Panc1 (cell line): ENCODE results near the gene EEA1. TPM values are rescaled to one million over a fixed set of nuclear protein-coding genes. Genes with fewer than 3 reads are reported as not detected.

Experiments used
- ATAC-seq: fragments of 200-7000 bp; cut with Tn5 transposase; 2 replicates; pipeline ENCODE4 v1.9.1; 2020; ENCODE audit warnings: mild to moderate bottlenecking, moderate library complexity
- BruUV-seq: library from RNA; stranded (reverse); fragments of 400-500 nt; replicated peaks from 2 replicates; lab custom pipeline; 2021; lab: Mats Ljungman, UMichigan
- CTCF ChIA-PET: fragments of 300-600 bp; sonication (Branson Sonifier 250); formaldehyde crosslinking; loops from one replicate; lab custom pipeline; 2022; ENCODE audit warnings: antibody characterized with exemption; lab: Charles Lee
- POLR2A ChIA-PET: fragments of 300-600 bp; sonication (Branson Sonifier 250); formaldehyde crosslinking; loops from one replicate; lab custom pipeline; 2022; ENCODE audit warnings: antibody characterized with exemption; lab: Charles Lee
- DNase-seq: peaks from one replicate; pipeline ENCODE4 v3.0.0-alpha.2; 2010; ENCODE audit warnings: low read depth, low spot score
- H3K27ac ChIP-seq: 2 replicates; pipeline ENCODE4 v1.5.1; 2011; ENCODE audit warnings: mild to moderate bottlenecking, low read length, inconsistent platforms
- H3K27me3 ChIP-seq: fragments of 200-500 bp; sonication (Bioruptor generic); 2 replicates; pipeline ENCODE4 v1.6.0; 2014; ENCODE audit warnings: low read length, inconsistent platforms; ENCODE audit not compliant: control insufficient read depth, insufficient read depth
- H3K36me3 ChIP-seq: fragments of 200-500 bp; sonication (Bioruptor generic); 2 replicates; pipeline ENCODE4 v1.5.1; 2014; ENCODE audit warnings: inconsistent platforms, mild to moderate bottlenecking, low read length, moderate library complexity; ENCODE audit not compliant: control insufficient read depth, insufficient read depth
- H3K4me1 ChIP-seq: 2 replicates; pipeline ENCODE4 v1.5.1; 2011; ENCODE audit warnings: inconsistent platforms, mild to moderate bottlenecking, low read length, moderate library complexity; ENCODE audit not compliant: control insufficient read depth, insufficient read depth
- H3K4me3 ChIP-seq, 2 experiments: 2 replicates each; pipeline ENCODE4 v1.5.1; 2011 to 2012; ENCODE audit warnings: low read depth in 2 of 2, low read length in 2 of 2, mild to moderate bottlenecking in 2 of 2, inconsistent platforms in 1 of 2, moderate library complexity in 1 of 2
- H3K9me3 ChIP-seq: fragments of 200-500 bp; sonication (Bioruptor generic); 2 replicates; pipeline ENCODE4 v1.5.1; 2014; ENCODE audit warnings: low read depth, mild to moderate bottlenecking, inconsistent platforms, low read length, moderate library complexity; ENCODE audit not compliant: control insufficient read depth, insufficient read depth
- POLR2AphosphoS5 ChIP-seq: IDR thresholded peaks from 2 replicates; pipeline ENCODE4 v1.6.1; 2012; ENCODE audit warnings: mild to moderate bottlenecking, low read depth, low read length, moderate library complexity
- SIN3A ChIP-seq: IDR thresholded peaks from 2 replicates; pipeline ENCODE4 v1.6.1; 2012; ENCODE audit warnings: low read depth, mild to moderate bottlenecking, low read length, moderate library complexity, borderline replicate concordance; ENCODE audit not compliant: insufficient read depth
- TCF7L2 ChIP-seq: IDR thresholded peaks from 2 replicates; pipeline ENCODE4 v1.6.1; 2011; ENCODE audit warnings: mild to moderate bottlenecking, low read depth, low read length, inconsistent platforms
- in situ Hi-C: cut with HindIII; loops from 2 replicates; pipeline ENCODE4 v1.10.0; 2016; ENCODE audit warnings: low sequenced_read_pairs, low pct_unique_long_range_greater_than_20kb
- intact Hi-C: fragments of 100-400 bp; cut with micrococcal nuclease; formaldehyde crosslinking; loops from one replicate; pipeline ENCODE4 v1.10.0; 2022; ENCODE audit not compliant: unreplicated experiment
- total RNA-seq: library from RNA; stranded (reverse); gene quantifications from one replicate; pipeline ENCODE4 v1.2.1, GENCODE V29; 2021; ENCODE audit not compliant: unreplicated experiment
- TF ChIP-seq, protein P1 (sequence below): fragments of 450-650 bp; IDR thresholded peaks from 2 replicates; pipeline ENCODE4 v1.5.1; 2017; ENCODE audit warnings: mild to moderate bottlenecking
- TF ChIP-seq, protein P2 (sequence below), 2 experiments: IDR thresholded peaks; 2 replicates each; pipeline ENCODE4 v1.6.1; 2011 to 2012; ENCODE audit warnings: low read depth in 2 of 2, control low read depth in 1 of 2, low read length in 1 of 2, mild to moderate bottlenecking in 1 of 2, moderate library complexity in 1 of 2; ENCODE audit not compliant: insufficient read depth in 1 of 2

The EEA1 gene
- total RNA-seq, 1 experiment from 2014 or later: 15.1 TPM

DNA sequence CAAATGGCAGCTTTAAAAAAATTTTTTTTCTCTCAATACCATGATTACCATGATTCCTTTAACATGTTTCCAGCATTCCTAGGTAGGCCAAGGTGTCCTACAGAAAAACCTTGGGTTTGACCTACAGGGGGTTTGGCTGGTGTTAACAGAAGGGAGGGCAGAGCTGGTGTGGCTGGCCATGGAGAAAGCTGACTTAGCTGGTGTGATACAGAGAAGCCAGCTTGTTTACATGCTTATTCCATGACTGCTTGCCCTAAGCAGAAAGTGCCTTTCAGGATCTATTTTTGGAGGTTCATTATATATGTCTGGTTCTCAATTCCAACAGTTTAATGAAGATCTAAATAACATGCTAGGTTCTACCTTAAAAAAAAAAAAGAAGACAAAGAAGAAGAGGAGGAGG, 68.6 kb downstream of the EEA1 start:
- Histone ChIP-seq H3K4me3 (no peak overlapping the region), H3K27me3 (no peaks in the 10 kb centered on the region), H3K4me1 (no peaks in the 10 kb centered on the region), H3K36me3 (no peaks in the 10 kb centered on the region), H3K27ac (no peak overlapping the region), H3K9me3 (no peaks in the 10 kb centered on the region)
- no TSS peak for BruUV-seq
- POLR2A ChIA-PET: no interaction called here
- in situ Hi-C loops (no loop called here), intact Hi-C loops (no loop called here)
- ATAC-seq: no peak
- no peak for DNase-seq
- TF ChIP-seq, protein P1, sequence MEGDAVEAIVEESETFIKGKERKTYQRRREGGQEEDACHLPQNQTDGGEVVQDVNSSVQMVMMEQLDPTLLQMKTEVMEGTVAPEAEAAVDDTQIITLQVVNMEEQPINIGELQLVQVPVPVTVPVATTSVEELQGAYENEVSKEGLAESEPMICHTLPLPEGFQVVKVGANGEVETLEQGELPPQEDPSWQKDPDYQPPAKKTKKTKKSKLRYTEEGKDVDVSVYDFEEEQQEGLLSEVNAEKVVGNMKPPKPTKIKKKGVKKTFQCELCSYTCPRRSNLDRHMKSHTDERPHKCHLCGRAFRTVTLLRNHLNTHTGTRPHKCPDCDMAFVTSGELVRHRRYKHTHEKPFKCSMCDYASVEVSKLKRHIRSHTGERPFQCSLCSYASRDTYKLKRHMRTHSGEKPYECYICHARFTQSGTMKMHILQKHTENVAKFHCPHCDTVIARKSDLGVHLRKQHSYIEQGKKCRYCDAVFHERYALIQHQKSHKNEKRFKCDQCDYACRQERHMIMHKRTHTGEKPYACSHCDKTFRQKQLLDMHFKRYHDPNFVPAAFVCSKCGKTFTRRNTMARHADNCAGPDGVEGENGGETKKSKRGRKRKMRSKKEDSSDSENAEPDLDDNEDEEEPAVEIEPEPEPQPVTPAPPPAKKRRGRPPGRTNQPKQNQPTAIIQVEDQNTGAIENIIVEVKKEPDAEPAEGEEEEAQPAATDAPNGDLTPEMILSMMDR: no peak
- CTCF ChIA-PET: no interaction called here

DNA sequence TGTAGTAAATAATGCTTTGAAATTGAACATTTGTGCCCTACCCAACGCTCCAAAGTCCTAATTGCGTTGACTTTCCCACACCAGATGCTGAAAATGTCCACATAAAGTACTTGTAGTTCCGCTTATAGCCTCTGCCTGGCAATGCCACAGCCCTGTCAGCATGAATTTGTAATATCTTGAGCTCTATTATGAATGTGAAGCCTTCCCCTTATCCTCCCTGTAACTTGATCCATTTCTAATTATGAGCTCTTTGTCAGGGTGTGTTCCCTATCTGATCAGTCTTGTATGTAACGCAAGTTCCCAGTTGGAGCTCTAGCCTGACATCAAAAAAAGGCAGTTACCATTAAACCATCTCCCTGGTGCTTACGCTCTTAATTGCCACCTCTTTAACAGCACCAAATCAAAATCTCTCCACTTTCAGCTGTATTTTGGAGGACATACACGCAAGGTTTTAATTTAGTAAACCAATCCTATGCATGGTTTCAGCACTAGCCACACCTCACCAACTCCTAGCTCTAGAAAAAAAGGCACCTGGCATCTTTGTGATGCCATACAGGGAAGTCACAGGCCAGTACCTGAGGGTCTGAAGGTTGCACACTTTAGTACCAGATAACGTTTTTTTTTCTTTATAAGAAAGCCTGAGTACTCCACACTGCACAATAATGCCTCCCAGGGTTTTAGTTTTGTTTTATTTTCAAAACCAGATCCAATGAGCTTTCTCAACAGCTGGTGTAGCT, 69.3 kb downstream of the EEA1 start:
- no peaks in the 10 kb centered on the region for H3K4me1 ChIP-seq
- no peaks in the 10 kb centered on the region for H3K9me3 ChIP-seq
- TF ChIP-seq, protein P1: no peak
- TF ChIP-seq SIN3A (no peak), POLR2AphosphoS5 (no peak), TCF7L2 (no peak)
- TF ChIP-seq, protein P2, sequence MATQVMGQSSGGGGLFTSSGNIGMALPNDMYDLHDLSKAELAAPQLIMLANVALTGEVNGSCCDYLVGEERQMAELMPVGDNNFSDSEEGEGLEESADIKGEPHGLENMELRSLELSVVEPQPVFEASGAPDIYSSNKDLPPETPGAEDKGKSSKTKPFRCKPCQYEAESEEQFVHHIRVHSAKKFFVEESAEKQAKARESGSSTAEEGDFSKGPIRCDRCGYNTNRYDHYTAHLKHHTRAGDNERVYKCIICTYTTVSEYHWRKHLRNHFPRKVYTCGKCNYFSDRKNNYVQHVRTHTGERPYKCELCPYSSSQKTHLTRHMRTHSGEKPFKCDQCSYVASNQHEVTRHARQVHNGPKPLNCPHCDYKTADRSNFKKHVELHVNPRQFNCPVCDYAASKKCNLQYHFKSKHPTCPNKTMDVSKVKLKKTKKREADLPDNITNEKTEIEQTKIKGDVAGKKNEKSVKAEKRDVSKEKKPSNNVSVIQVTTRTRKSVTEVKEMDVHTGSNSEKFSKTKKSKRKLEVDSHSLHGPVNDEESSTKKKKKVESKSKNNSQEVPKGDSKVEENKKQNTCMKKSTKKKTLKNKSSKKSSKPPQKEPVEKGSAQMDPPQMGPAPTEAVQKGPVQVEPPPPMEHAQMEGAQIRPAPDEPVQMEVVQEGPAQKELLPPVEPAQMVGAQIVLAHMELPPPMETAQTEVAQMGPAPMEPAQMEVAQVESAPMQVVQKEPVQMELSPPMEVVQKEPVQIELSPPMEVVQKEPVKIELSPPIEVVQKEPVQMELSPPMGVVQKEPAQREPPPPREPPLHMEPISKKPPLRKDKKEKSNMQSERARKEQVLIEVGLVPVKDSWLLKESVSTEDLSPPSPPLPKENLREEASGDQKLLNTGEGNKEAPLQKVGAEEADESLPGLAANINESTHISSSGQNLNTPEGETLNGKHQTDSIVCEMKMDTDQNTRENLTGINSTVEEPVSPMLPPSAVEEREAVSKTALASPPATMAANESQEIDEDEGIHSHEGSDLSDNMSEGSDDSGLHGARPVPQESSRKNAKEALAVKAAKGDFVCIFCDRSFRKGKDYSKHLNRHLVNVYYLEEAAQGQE (IDR thresholded peaks at IDR 0.05; ENCODE audit: insufficient read depth in 1 of 2, low read depth in 2 of 2, low read length in 1 of 2): no peak
- no peak overlapping the region for H3K27ac ChIP-seq
- ATAC-seq: no peak
- H3K27me3 ChIP-seq: no peaks in the 10 kb centered on the region
- BruUV-seq: no TSS peak
- DNase-seq: no peak
- CTCF ChIA-PET: no interaction called here
- H3K4me3 ChIP-seq: no peak overlapping the region
- in situ Hi-C loops (no loop called here), intact Hi-C loops (no loop called here)
- POLR2A ChIA-PET: no interaction called here
- no peaks in the 10 kb centered on the region for H3K36me3 ChIP-seq
